HCT116 (cell line): ENCODE data around the gene CD70. TPM values are rescaled to one million over a fixed set of nuclear protein-coding genes. Genes with fewer than 3 reads are reported as not detected.

ENCODE experiments used
- ATAC-seq: fragments of 200-7000 bp; cut with Tn5 transposase; 2 replicates; pipeline ENCODE4 v1.9.1; 2020; ENCODE audit warnings: mild to moderate bottlenecking, moderate library complexity
- BruUV-seq: library from RNA; stranded (reverse); fragments of 400-500 nt; replicated peaks from 2 replicates; lab custom pipeline; 2021; lab: Mats Ljungman, UMichigan
- CTCF ChIA-PET: fragments of 300-600 bp; sonication (Branson Sonifier 250); formaldehyde crosslinking; loops from one replicate; lab custom pipeline; 2021; ENCODE audit warnings: antibody characterized with exemption; lab: Charles Lee
- POLR2A ChIA-PET: fragments of 300-600, 350-600 bp; sonication (Branson Sonifier 250); formaldehyde crosslinking; loops from one replicate; lab custom pipeline; 2021; ENCODE audit warnings: antibody characterized with exemption; lab: Charles Lee
- RAD21 ChIA-PET, 2 experiments: fragments of 300-600 bp; sonication (Branson Sonifier 250); formaldehyde crosslinking; loops; one replicate each; lab custom pipeline; 2023; ENCODE audit warnings: low total read pairs in 2 of 2; ENCODE audit not compliant: uncharacterized antibody in 2 of 2, unreplicated experiment in 2 of 2, low non-redundant PET in 1 of 2; lab: Charles Lee
- DNase-seq: peaks from one replicate; pipeline ENCODE4 v3.0.0-alpha.2; 2010; ENCODE audit warnings: low read depth, low spot score
- H2AFZ ChIP-seq: fragments of 200-600 bp; shearing (Covaris generic), sonication (generic); 2 replicates; pipeline ENCODE4 v1.6.1; 2017; ENCODE audit warnings: low read depth, mixed run types, mixed read lengths, antibody characterized with exemption, low read length; ENCODE audit not compliant: poor library complexity, severe bottlenecking
- H3K27ac ChIP-seq: 2 replicates; pipeline ENCODE4 v1.5.1; 2012; ENCODE audit warnings: low read depth, low read length
- H3K27me3 ChIP-seq: fragments of 200-600 bp; sonication (generic); 2 replicates; pipeline ENCODE4 v1.6.1; 2016; ENCODE audit warnings: mixed run types, low read length, mixed read lengths; ENCODE audit not compliant: insufficient read depth
- H3K36me3 ChIP-seq, 2 experiments: fragments of 200-500 bp in 1 of 2; fragments of 200-600 bp in 1 of 2; sonication (Bioruptor generic) in 1 of 2; sonication (generic) in 1 of 2; 2 replicates each; pipeline versions ENCODE4 v1.5.1 to v1.6.1; 2014 to 2016; ENCODE audit warnings: low read length in 2 of 2, inconsistent platforms in 1 of 2, mixed read lengths in 1 of 2, mixed run types in 1 of 2; ENCODE audit not compliant: insufficient read depth in 2 of 2, control insufficient read depth in 1 of 2
- H3K4me1 ChIP-seq, 2 experiments: fragments of 200-600 bp in 1 of 2; sonication (generic) in 1 of 2; 2 replicates each; pipeline versions ENCODE4 v1.5.1 to v1.6.1; 2012 to 2017; ENCODE audit warnings: low read length in 2 of 2, inconsistent platforms in 1 of 2, mild to moderate bottlenecking in 1 of 2, mixed read lengths in 1 of 2, mixed run types in 1 of 2, moderate library complexity in 1 of 2; ENCODE audit not compliant: insufficient read depth in 2 of 2, control insufficient read depth in 1 of 2
- H3K4me2 ChIP-seq: fragments of 200-600 bp; sonication (generic); 2 replicates; pipeline ENCODE4 v1.6.1; 2017; ENCODE audit warnings: mixed run types, low read length, mixed read lengths
- H3K4me3 ChIP-seq, 2 experiments: fragments of 200-600 bp in 1 of 2; sonication (generic) in 1 of 2; replicated peaks in 1 of 2; 2 replicates each; pipeline ENCODE4 v1.5.1; 2011 to 2016; ENCODE audit warnings: low read length in 2 of 2, control low read depth in 1 of 2, low read depth in 1 of 2, mild to moderate bottlenecking in 1 of 2, mixed read lengths in 1 of 2, mixed run types in 1 of 2
- H3K79me2 ChIP-seq: fragments of 200-600 bp; sonication (generic); 2 replicates; pipeline ENCODE4 v1.6.1; 2017; ENCODE audit warnings: mild to moderate bottlenecking, mixed run types, low read length, moderate library complexity, mixed read lengths; ENCODE audit not compliant: insufficient read depth
- H3K9ac ChIP-seq: fragments of 200-600 bp; sonication (generic); 2 replicates; pipeline ENCODE4 v1.6.1; 2016; ENCODE audit warnings: low read length, mixed read lengths
- H3K9me2 ChIP-seq: fragments of 200-600 bp; sonication (generic), shearing (Covaris generic); 2 replicates; pipeline ENCODE4 v1.6.1; 2017; ENCODE audit warnings: mixed run types, mild to moderate bottlenecking, moderate library complexity; ENCODE audit not compliant: insufficient read depth
- H3K9me3 ChIP-seq, 2 experiments: fragments of 200-500 bp in 1 of 2; fragments of 200-600 bp in 1 of 2; sonication (Bioruptor generic) in 1 of 2; sonication (generic) in 1 of 2; 2 replicates each; pipeline ENCODE4 v1.6.1; 2014 to 2017; ENCODE audit warnings: low read length in 2 of 2, mixed read lengths in 2 of 2, inconsistent platforms in 1 of 2, low read depth in 1 of 2, mild to moderate bottlenecking in 1 of 2, mixed run types in 1 of 2, moderate library complexity in 1 of 2; ENCODE audit not compliant: control insufficient read depth in 1 of 2, insufficient read depth in 1 of 2
- H4K20me1 ChIP-seq: fragments of 200-600 bp; sonication (generic), shearing (Covaris generic); 2 replicates; pipeline ENCODE4 v1.6.1; 2017; ENCODE audit warnings: mixed run types, mild to moderate bottlenecking, moderate library complexity; ENCODE audit not compliant: insufficient read depth
- CBX3 ChIP-seq: IDR thresholded peaks from 2 replicates; pipeline ENCODE4 v1.6.1; 2012; ENCODE audit warnings: low read depth
- EZH2 ChIP-seq: fragments of 200-600 bp; sonication (generic); IDR thresholded peaks from 2 replicates; pipeline ENCODE4 v1.6.1; 2017; ENCODE audit warnings: antibody characterized with exemption, mixed run types
- JUND ChIP-seq: IDR thresholded peaks from 2 replicates; pipeline ENCODE4 v1.6.1; 2012
- MAX ChIP-seq: IDR thresholded peaks from 2 replicates; pipeline ENCODE4 v1.6.1; 2012
- REST ChIP-seq: IDR thresholded peaks from 2 replicates; pipeline ENCODE4 v1.6.1; 2012; ENCODE audit warnings: low read depth
- SIN3A ChIP-seq: IDR thresholded peaks from 2 replicates; pipeline ENCODE4 v1.6.1; 2012; ENCODE audit warnings: low read depth
- SP1 ChIP-seq: IDR thresholded peaks from 2 replicates; pipeline ENCODE4 v1.6.1; 2012; ENCODE audit warnings: low read depth
- intact Hi-C: fragments of 100-400 bp; cut with micrococcal nuclease; formaldehyde crosslinking; loops from 2 replicates; pipeline ENCODE4 v1.10.0; 2022
- total RNA-seq: library from RNA; stranded (reverse); gene quantifications from one replicate; pipeline ENCODE4 v1.2.1, GENCODE V29; 2021; ENCODE audit not compliant: unreplicated experiment

CD70 gene
- total RNA-seq, 1 experiment from 2014 or later = 2.1 TPM

- Histone ChIP-seq H3K4me1 (peaks cover 7 to 16% of the 10 kb centered on the region in 2 experiments), H3K4me3 (no peak overlapping the region), H3K79me2 (no peaks in the 10 kb centered on the region), H2AFZ (no peak overlapping the region), H3K9me2 (no peaks in the 10 kb centered on the region), H3K4me2 (no peak overlapping the region), H4K20me1 (no peaks in the 10 kb centered on the region), H3K36me3 (no peaks in the 10 kb centered on the region), H3K27ac (no peak overlapping the region), H3K9me3 (no peaks in the 10 kb centered on the region), H3K9ac (no peak overlapping the region), H3K27me3 (peaks cover 15% of the 10 kb centered on the region; the same call in 1 of the 2 replicates)
- TF ChIP-seq CBX3 (no peak), SP1 (no peak)
- POLR2A ChIA-PET = no interaction called here
- CTCF ChIA-PET = no interaction called here
- ATAC-seq (no peak), DNase-seq (no peak)
- RAD21 ChIA-PET = no interaction called here
- intact Hi-C loops = no loop called here
- no TSS peak for BruUV-seq
Observed at GRCh38 chr19:6590258-6590826, 608 bp downstream of the CD70 start.

- H3K9me3 ChIP-seq = no peaks in the 10 kb centered on the region
- intact Hi-C loops = no loop called here
Observed at GRCh38 chr19:6589711-6590257, 1.2 kb downstream of the CD70 start.

More at GRCh38 chr19:6589711-6590257, 1.2 kb downstream of the CD70 start:
- CTCF ChIA-PET = no interaction called here
- Histone ChIP-seq H3K27me3 (peaks cover 15% of the 10 kb centered on the region; the same call in 1 of the 2 replicates), H3K4me2 (no peak overlapping the region)
- no peak for TF ChIP-seq JUND
- TF ChIP-seq MAX = no peak
- no peak for TF ChIP-seq REST
- TF ChIP-seq EZH2 = no peak
- no peak for TF ChIP-seq SIN3A
- TF ChIP-seq, all 23 proteins: peak for 0
- Histone ChIP-seq H3K9me2 (no peaks in the 10 kb centered on the region), H3K36me3 (no peaks in the 10 kb centered on the region), H3K9ac (no peak overlapping the region), H2AFZ (no peak overlapping the region), H4K20me1 (no peaks in the 10 kb centered on the region), H3K27ac (no peak overlapping the region), H3K79me2 (no peaks in the 10 kb centered on the region), H3K4me1 (peaks cover 3 to 11% of the 10 kb centered on the region in 2 experiments), H3K4me3 (no peak overlapping the region)
- ChIA-PET RAD21 (no interaction called here), POLR2A (no interaction called here)
- no peak for DNase-seq
- BruUV-seq = no TSS peak
- ATAC-seq = no peak
